ENCODE results near the gene D2HGDH. TPM values are rescaled to one million over a fixed set of nuclear protein-coding genes. Genes with fewer than 3 reads are reported as not detected.
A peak's percentile ranks its signal among the peaks of the same experiment; 100 is the strongest.

Gene D2HGDH
- total and polyA plus RNA-seq, 2 of the 13 experiments (the other 11 are each of a cell fraction or from before 2014, with no cell fraction given), result 19.2 to 20.3 TPM

- TF ChIP-seq ZBTB40 (IDR thresholded peaks at IDR 0.05) (no peak), ZBTB40 (CRISPR knock-in tag; IDR thresholded peaks at IDR 0.05) (no peak), MAX (IDR thresholded peaks at IDR 0.05) (peak; percentile 99), MXD1 (CRISPR knock-in tag; IDR thresholded peaks at IDR 0.05) (peak; percentile 91; the same call in 1 of the 2 replicates), NCOA2 (CRISPR knock-in tag; IDR thresholded peaks at IDR 0.05) (peak; percentile 79), BHLHE40 (IDR thresholded peaks at IDR 0.05; ENCODE audit: low read length) (peak; percentile 73), ZNF567 (CRISPR knock-in tag; IDR thresholded peaks at IDR 0.05; ENCODE audit: borderline replicate concordance) (peak; percentile 69; the same call in 1 of the 2 replicates), TIGD3 (CRISPR knock-in tag; IDR thresholded peaks at IDR 0.05; ENCODE audit: borderline replicate concordance) (peak; percentile 95), RBM22 (optimal IDR thresholded peaks at IDR 0.05; ENCODE audit: low read length) (peak; percentile 51), TSC22D2 (CRISPR knock-in tag; IDR thresholded peaks at IDR 0.05; ENCODE audit: borderline replicate concordance) (0 out of 2 replicates have a peak, but pooled peaks have one; percentile 49), ZBED4 (CRISPR knock-in tag; IDR thresholded peaks at IDR 0.05; ENCODE audit: borderline replicate concordance) (0 out of 2 replicates have a peak, but pooled peaks have one; percentile 19), GLI4 (CRISPR knock-in tag; IDR thresholded peaks at IDR 0.05; ENCODE audit: borderline replicate concordance) (no peak)
Observed at GRCh38 chr2:241771286-241772062, 37.0 kb downstream of the D2HGDH start (continued).

Data from HepG2 (cell line).